IMR-90 (cell line): ENCODE data around the gene IL12RB1. TPM values are rescaled to one million over a fixed set of nuclear protein-coding genes. Genes with fewer than 3 reads are reported as not detected.

Source experiments
- ATAC-seq: fragments of 200-7000 bp; cut with Tn5 transposase; 2 replicates; pipeline ENCODE4 v1.9.1; 2020; ENCODE audit warnings: low read depth, mild to moderate bottlenecking, moderate library complexity
- BruUV-seq: library from RNA; stranded (reverse); fragments of 400-500 nt; replicated peaks from 2 replicates; lab custom pipeline; 2021; lab: Mats Ljungman, UMichigan
- CTCF ChIA-PET: fragments of 300-600 bp; formaldehyde crosslinking; extraction: SDS; loops from one replicate; lab custom pipeline; 2021; ENCODE audit warnings: antibody characterized with exemption; lab: Yijun Ruan, JAX
- POLR2A ChIA-PET: fragments of 300-600 bp; sonication (Branson Sonifier 250); formaldehyde crosslinking; loops from one replicate; lab custom pipeline; 2022; ENCODE audit warnings: antibody characterized with exemption; ENCODE audit not compliant: unreplicated experiment; lab: Charles Lee
- DNase-seq: peaks from one replicate; pipeline ENCODE4 v3.0.0; 2013
- H2AFZ ChIP-seq: replicated peaks from 2 replicates; pipeline ENCODE3; 2013; ENCODE audit warnings: low read length, mild to moderate bottlenecking; ENCODE audit not compliant: poor library complexity
- H2AK5ac ChIP-seq: 2 replicates; pipeline ENCODE4 v1.6.1; 2013; ENCODE audit warnings: low read depth, low read length, inconsistent platforms
- H2AK9ac ChIP-seq: replicated peaks from 2 replicates; pipeline ENCODE3; 2013; ENCODE audit warnings: mild to moderate bottlenecking, low read depth, low read length, moderate library complexity; ENCODE audit not compliant: poor library complexity
- H2BK120ac ChIP-seq: 2 replicates; pipeline ENCODE4 v1.6.1; 2013; ENCODE audit warnings: low read depth, low read length, inconsistent platforms
- H2BK15ac ChIP-seq: 3 replicates; pipeline ENCODE4 v1.6.1; 2013; ENCODE audit warnings: low read depth, low read length, inconsistent platforms
- H2BK20ac ChIP-seq: 2 replicates; pipeline ENCODE4 v1.6.1; 2013; ENCODE audit warnings: low read depth, mild to moderate bottlenecking, inconsistent platforms, low read length, moderate library complexity
- H2BK5ac ChIP-seq: 2 replicates; pipeline ENCODE4 v1.6.1; 2013; ENCODE audit warnings: mild to moderate bottlenecking, low read depth, low read length, inconsistent platforms; ENCODE audit not compliant: poor library complexity, severe bottlenecking
- H3K14ac ChIP-seq: replicated peaks from 2 replicates; pipeline ENCODE4 v1.6.1; 2013; ENCODE audit warnings: low read depth, low read length, inconsistent platforms
- H3K18ac ChIP-seq: 2 replicates; pipeline ENCODE4 v1.6.1; 2013; ENCODE audit warnings: low read depth, low read length, control low read depth
- H3K23ac ChIP-seq: 2 replicates; pipeline ENCODE4 v1.6.1; 2013; ENCODE audit warnings: low read depth, low read length, inconsistent platforms
- H3K27ac ChIP-seq: 2 replicates; pipeline ENCODE4 v1.5.1; 2013; ENCODE audit warnings: mild to moderate bottlenecking, control low read depth, low read length; ENCODE audit not compliant: insufficient read depth
- H3K27me3 ChIP-seq: 2 replicates; pipeline ENCODE4 v1.6.1; 2013; ENCODE audit warnings: low read length; ENCODE audit not compliant: control insufficient read depth, insufficient read depth
- H3K36me3 ChIP-seq: 2 replicates; pipeline ENCODE4 v1.6.1; 2013; ENCODE audit warnings: low read length, mixed read lengths; ENCODE audit not compliant: control insufficient read depth, insufficient read depth
- H3K4ac ChIP-seq: 2 replicates; pipeline ENCODE4 v1.6.1; 2013; ENCODE audit warnings: low read depth, low read length, inconsistent platforms
- H3K4me1 ChIP-seq: 2 replicates; pipeline ENCODE4 v1.6.1; 2013; ENCODE audit warnings: low read length, mixed read lengths; ENCODE audit not compliant: control insufficient read depth, insufficient read depth
- H3K4me2 ChIP-seq: 2 replicates; pipeline ENCODE4 v1.6.1; 2013; ENCODE audit warnings: low read depth, mild to moderate bottlenecking, control low read depth, low read length, moderate library complexity
- H3K4me3 ChIP-seq: 2 replicates; pipeline ENCODE4 v1.5.1; 2013; ENCODE audit warnings: low read depth, mild to moderate bottlenecking, control low read depth, low read length, moderate library complexity; ENCODE audit not compliant: insufficient read depth
- H3K56ac ChIP-seq: 2 replicates; pipeline ENCODE4 v1.6.1; 2013; ENCODE audit warnings: low read length, inconsistent platforms; ENCODE audit not compliant: insufficient read depth; ENCODE audit errors: extremely low read depth
- H3K79me1 ChIP-seq, 2 experiments: 2 replicates each; pipeline ENCODE4 v1.6.1; 2013; ENCODE audit warnings: low read length in 2 of 2, inconsistent platforms in 1 of 2, low read depth in 1 of 2
- H3K9ac ChIP-seq: 2 replicates; pipeline ENCODE4 v1.6.1; 2013; ENCODE audit warnings: low read depth, low read length, control low read depth
- H3K9me1 ChIP-seq: 2 replicates; pipeline ENCODE4 v1.6.1; 2013; ENCODE audit warnings: low read length, inconsistent platforms; ENCODE audit not compliant: insufficient read depth
- H3K9me3 ChIP-seq: 2 replicates; pipeline ENCODE4 v1.6.1; 2013; ENCODE audit warnings: low read length; ENCODE audit not compliant: control insufficient read depth, insufficient read depth
- H4K20me1 ChIP-seq: 2 replicates; pipeline ENCODE4 v1.6.1; 2013; ENCODE audit warnings: low read length, inconsistent platforms; ENCODE audit not compliant: insufficient read depth
- H4K5ac ChIP-seq: 2 replicates; pipeline ENCODE4 v1.6.1; 2013; ENCODE audit warnings: mild to moderate bottlenecking, low read depth, low read length, control low read depth
- H4K8ac ChIP-seq, 2 experiments: 2 replicates each; pipeline ENCODE4 v1.6.1; 2013; ENCODE audit warnings: low read depth in 2 of 2, low read length in 2 of 2, control low read depth in 1 of 2, inconsistent platforms in 1 of 2
- H4K91ac ChIP-seq: 2 replicates; pipeline ENCODE4 v1.6.1; 2013; ENCODE audit warnings: low read depth, low read length, inconsistent platforms; ENCODE audit not compliant: insufficient read depth
- BHLHE40 ChIP-seq: fragments of 150-350 bp; IDR thresholded peaks from 2 replicates; pipeline ENCODE4 v1.6.1; 2016; ENCODE audit warnings: mild to moderate bottlenecking, low read depth, low read length
- WGBS, 2 experiments: methylation state at CpG; one replicate each; pipeline versions ENCODE4 v1.1.5 to v1.1.7; 2013; ENCODE audit warnings: missing lambda C conversion rate in 2 of 2; ENCODE audit not compliant: insufficient read length in 1 of 2; ENCODE audit errors: extremely low coverage in 2 of 2; 5-methylcytosine and 5-hydroxymethylcytosine counted together
- dilution Hi-C: fragments of 300-500 bp; cut with HindIII; formaldehyde crosslinking; loops from one replicate; pipeline ENCODE4 v1.14.3; 2018; ENCODE audit warnings: low sequenced_read_pairs; ENCODE audit not compliant: unreplicated experiment
- in situ Hi-C: fragments of 300-500 bp; cut with MboI; formaldehyde crosslinking; loops from 3 replicates; pipeline ENCODE4 v1.14.3; 2019; ENCODE audit warnings: low sequenced_read_pairs, inconsistent platforms, mixed read lengths
- intact Hi-C: fragments of 100-400 bp; cut with micrococcal nuclease; formaldehyde crosslinking; loops from 2 replicates; pipeline ENCODE4 v1.10.0; 2022
- polyA plus RNA-seq, 3 experiments: library from polyadenylated mRNA; depleted of rRNA; stranded (reverse); fragments of >200 nt; gene quantifications; 2 replicates each; pipeline ENCODE4 v1.2.3, GENCODE V29; 2012; ENCODE audit warnings: low replicate concordance in 1 of 3
- total RNA-seq: library from RNA; depleted of rRNA; stranded (reverse); fragments of >200 nt; gene quantifications from 2 replicates; pipeline ENCODE4 v1.2.3, GENCODE V29; 2012

The IL12RB1 gene
- total and polyA plus RNA-seq, 2 of the 4 experiments (the other 2 are of a cell fraction): not detected

DNA sequence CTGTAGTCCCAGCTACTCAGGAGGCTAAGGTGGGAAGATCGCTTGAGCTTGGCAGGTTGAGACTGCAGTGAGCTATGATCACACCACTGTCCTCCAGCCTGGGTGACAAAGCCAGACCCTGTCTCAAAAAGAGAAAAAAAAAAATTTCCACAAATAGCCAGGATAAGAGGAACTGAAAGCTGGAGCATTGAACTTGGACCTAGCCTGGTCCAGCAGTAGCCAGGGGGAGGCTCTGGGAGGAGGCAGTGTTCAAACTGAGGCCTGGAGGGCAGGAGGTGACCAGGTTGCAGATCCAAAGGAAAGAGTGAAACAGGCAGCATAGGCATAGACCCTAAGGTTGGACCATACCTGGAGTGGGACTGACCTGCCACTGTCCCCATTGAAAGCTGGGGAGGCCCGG is 39.4 kb upstream of the IL12RB1 start:
- dilution Hi-C loops: no loop called here
- WGBS, 2 experiments: no CpG with 5 or more reads among the region's 2 CpGs

More for the DNA sequence above, 39.4 kb upstream of the IL12RB1 start:
- Histone ChIP-seq H4K5ac (no peak overlapping the region), H3K9ac (no peak overlapping the region), H3K9me3 (no peaks in the 10 kb centered on the region), H2BK5ac (no peak overlapping the region), H3K4me1 (no peaks in the 10 kb centered on the region; the same call in 1 of the 2 replicates), H3K4me3 (no peak overlapping the region), H2BK15ac (no peak overlapping the region), H3K27me3 (no peaks in the 10 kb centered on the region), H3K23ac (no peak overlapping the region), H3K9me1 (no peaks in the 10 kb centered on the region), H4K8ac (no peak overlapping the region), H3K4me2 (no peak overlapping the region), H2BK120ac (no peak overlapping the region), H3K27ac (no peak overlapping the region), H3K18ac (no peak overlapping the region), H3K4ac (no peak overlapping the region), H3K14ac (no peak overlapping the region), H4K20me1 (peaks cover 2% of the 10 kb centered on the region; the same call in 1 of the 2 replicates), H3K79me1 (peaks cover 0 to 5% of the 10 kb centered on the region in 2 experiments; a peak in 1 of 4 replicates), H4K91ac (no peak overlapping the region), H2BK20ac (no peak overlapping the region), H3K36me3 (peaks cover 62% of the 10 kb centered on the region), H3K56ac (no peak overlapping the region), H2AFZ (no peak overlapping the region), H2AK9ac (no peak overlapping the region), H2AK5ac (no peak overlapping the region)
- CTCF ChIA-PET: no interaction called here
- BruUV-seq: no TSS peak
- intact Hi-C loops: no loop called here
- no peak for ATAC-seq
- DNase-seq: no peak
- in situ Hi-C loops: no loop called here
- no peak for TF ChIP-seq BHLHE40
- POLR2A ChIA-PET: no interaction called here
